SJCRH30 (cell line): ENCODE results near the gene OLFM1. TPM values are rescaled to one million over a fixed set of nuclear protein-coding genes. Genes with fewer than 3 reads are reported as not detected.
"Not testable (repeated sequence)": the region's sequence is repeated elsewhere in the genome, so short reads cannot be mapped to it uniquely, and the experiment has no call there.

Experiments used
- DNase-seq, 2 experiments: peaks; one replicate each; pipeline ENCODE4 v3.0.0-alpha.2; 2015 to 2020
- H3K27ac ChIP-seq: fragments of 250-450 bp; sonication (Bioruptor Pico); 2 replicates; pipeline ENCODE4 v1.5.1; 2020; ENCODE audit warnings: mild to moderate bottlenecking, moderate library complexity
- H3K27me3 ChIP-seq: fragments of 250-450 bp; sonication (Bioruptor Pico); 2 replicates; pipeline ENCODE4 v1.5.1; 2020; ENCODE audit warnings: mild to moderate bottlenecking, moderate library complexity
- H3K36me3 ChIP-seq: fragments of 250-450 bp; sonication (Bioruptor Pico); 2 replicates; pipeline ENCODE4 v1.5.1; 2020; ENCODE audit warnings: mild to moderate bottlenecking, moderate library complexity
- H3K4me1 ChIP-seq: fragments of 250-450 bp; sonication (Bioruptor Pico); 2 replicates; pipeline ENCODE4 v1.5.1; 2020; ENCODE audit warnings: mild to moderate bottlenecking, moderate library complexity
- H3K4me3 ChIP-seq: fragments of 250-450 bp; sonication (Bioruptor Pico); 2 replicates; pipeline ENCODE4 v1.5.1; 2020; ENCODE audit warnings: mild to moderate bottlenecking, moderate library complexity
- H3K9me3 ChIP-seq: fragments of 250-450 bp; sonication (Bioruptor Pico); replicated peaks from 2 replicates; pipeline ENCODE4 v1.5.1; 2020; ENCODE audit warnings: mild to moderate bottlenecking, moderate library complexity
- total RNA-seq: library from RNA; depleted of rRNA; stranded (reverse); fragments of >200 nt; shearing (Covaris generic); gene quantifications from 2 replicates; pipeline ENCODE4 v1.2.3, GENCODE V29; 2014

OLFM1 gene
- total RNA-seq, 1 experiment from 2014 or later = not detected

DNA sequence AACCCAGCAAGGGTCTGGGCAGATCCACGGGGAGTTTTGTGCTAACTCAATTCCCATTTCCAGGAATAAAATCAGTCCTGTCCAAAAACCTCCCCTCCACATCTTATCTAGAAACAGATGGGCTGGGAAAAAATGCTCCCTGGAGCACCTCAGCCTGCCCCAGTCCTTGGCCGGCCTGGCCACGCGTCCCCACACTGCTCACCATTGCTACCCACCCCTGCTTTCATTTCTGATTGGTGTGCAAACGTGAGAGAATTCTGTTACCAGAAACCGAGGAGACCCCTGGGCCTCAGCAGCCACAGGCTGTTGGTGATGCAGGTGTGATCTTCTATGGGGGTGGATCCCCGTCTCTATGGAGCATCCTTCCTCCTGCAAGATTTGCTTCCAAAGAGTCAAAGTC is 38.0 kb upstream of the OLFM1 start:
- Histone ChIP-seq H3K27me3 (peaks cover 13% of the 10 kb centered on the region), H3K36me3 (no peaks in the 10 kb centered on the region), H3K27ac (no peak overlapping the region), H3K9me3 (no peaks in the 10 kb centered on the region), H3K4me3 (no peak overlapping the region), H3K4me1 (no peaks in the 10 kb centered on the region)
- DNase-seq = no peak

DNA sequence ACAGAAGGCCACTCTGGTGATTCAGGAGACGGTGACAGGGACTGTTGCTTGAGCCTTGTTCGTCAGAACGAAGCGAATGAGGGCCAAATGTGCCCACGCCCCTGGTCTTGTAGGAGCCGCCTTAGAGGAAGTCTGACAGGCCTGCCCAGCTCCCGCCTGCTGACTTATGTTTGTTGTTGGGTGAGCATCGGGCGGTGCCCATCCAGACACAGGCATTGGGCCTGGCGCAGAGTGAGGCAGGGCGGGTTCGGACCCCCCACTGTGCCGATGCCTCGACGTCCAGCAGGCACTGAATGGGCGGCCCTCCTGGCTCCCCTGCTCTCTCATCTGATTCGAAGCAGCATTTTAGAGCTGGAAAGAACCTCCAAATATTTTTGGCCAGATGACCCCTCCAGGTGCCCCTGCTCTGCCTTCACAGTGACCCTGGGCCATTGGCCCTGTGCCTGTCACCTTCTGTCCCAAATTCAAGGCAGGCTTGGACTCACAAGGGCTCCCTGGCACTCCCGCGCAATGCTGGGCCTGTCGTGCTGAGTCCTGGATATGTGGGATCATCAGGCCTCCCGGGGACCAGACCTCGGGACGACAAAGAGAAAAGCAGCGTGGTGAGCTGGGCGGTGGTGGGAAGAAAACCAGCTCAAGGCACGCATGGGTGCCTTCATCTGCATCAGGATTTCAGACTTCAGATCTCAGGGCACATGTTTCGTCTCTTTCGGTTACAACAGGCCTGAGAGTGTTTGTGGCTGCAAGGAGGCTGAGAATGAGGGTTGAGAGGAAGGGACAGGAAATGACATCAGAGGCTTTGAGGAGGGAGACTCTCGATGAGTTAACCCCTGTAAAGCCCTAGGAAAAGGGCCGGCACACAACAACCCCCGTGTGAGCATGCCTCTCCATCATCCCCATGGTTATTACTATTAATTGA is 37.1 kb upstream of the OLFM1 start:
- DNase-seq = no peak
- Histone ChIP-seq H3K36me3 (no peaks in the 10 kb centered on the region), H3K27me3 (peaks cover 13% of the 10 kb centered on the region), H3K9me3 (no peaks in the 10 kb centered on the region), H3K4me1 (no peaks in the 10 kb centered on the region), H3K27ac (no peak overlapping the region), H3K4me3 (no peak overlapping the region)

DNA sequence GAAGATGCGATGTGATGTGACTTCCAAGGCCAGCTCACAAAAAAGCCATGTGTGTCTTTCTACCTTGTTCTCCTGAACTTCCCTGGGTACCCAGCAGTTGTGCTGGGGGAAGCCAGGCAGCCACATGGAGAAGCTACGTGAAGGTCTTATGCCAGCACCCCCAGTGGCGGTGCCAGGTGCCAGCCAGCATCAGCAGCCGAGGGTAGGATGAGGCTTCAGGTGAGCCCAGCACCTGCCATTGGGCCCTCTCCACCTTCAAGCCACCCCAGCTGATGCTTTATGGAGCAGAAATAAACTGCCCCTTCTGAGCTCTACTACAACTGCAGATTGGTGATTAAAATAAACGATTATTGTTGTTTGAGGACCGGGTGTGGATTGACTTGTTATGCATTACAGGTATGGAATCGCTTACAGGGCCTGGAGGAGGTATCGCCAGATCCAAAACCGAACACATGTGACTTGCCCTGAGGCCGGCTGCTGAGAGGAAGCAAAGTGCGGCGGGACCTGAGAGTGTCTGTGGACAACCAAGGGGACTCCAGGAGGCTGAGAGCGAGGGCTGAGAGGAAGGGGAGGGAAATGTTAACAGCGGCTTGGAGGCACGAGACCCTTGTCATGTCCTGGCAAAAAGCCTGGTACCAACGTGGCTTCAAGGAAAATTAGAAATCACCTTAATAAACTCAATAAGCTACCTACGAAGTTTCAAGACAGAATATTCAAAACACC is 36.0 kb upstream of the OLFM1 start:
- no peak overlapping the region for H3K27ac ChIP-seq
- no peaks in the 10 kb centered on the region for H3K36me3 ChIP-seq
- H3K4me1 ChIP-seq = no peaks in the 10 kb centered on the region
- peaks cover 13% of the 10 kb centered on the region for H3K27me3 ChIP-seq
- no peak overlapping the region for H3K4me3 ChIP-seq
- no peaks in the 10 kb centered on the region for H3K9me3 ChIP-seq
- no peak for DNase-seq

- Histone ChIP-seq H3K9me3 (no peaks in the 10 kb centered on the region), H3K36me3 (no peaks in the 10 kb centered on the region), H3K4me1 (no peaks in the 10 kb centered on the region), H3K4me3 (no peak overlapping the region), H3K27ac (no peak overlapping the region), H3K27me3 (peaks cover 13% of the 10 kb centered on the region; the same call in 1 of the 2 replicates)
- no peak for DNase-seq
Observed at GRCh38 chr9:135053133-135053532, 34.3 kb upstream of the OLFM1 start.

- Histone ChIP-seq H3K4me3 (no peak overlapping the region), H3K9me3 (no peaks in the 10 kb centered on the region), H3K27me3 (0 out of 2 replicates have a peak, but pooled peaks cover 10% of the 10 kb centered on the region), H3K4me1 (no peaks in the 10 kb centered on the region), H3K36me3 (no peaks in the 10 kb centered on the region), H3K27ac (no peak overlapping the region)
- no peak for DNase-seq
Observed at GRCh38 chr9:135055181-135055580, 32.3 kb upstream of the OLFM1 start.

DNA sequence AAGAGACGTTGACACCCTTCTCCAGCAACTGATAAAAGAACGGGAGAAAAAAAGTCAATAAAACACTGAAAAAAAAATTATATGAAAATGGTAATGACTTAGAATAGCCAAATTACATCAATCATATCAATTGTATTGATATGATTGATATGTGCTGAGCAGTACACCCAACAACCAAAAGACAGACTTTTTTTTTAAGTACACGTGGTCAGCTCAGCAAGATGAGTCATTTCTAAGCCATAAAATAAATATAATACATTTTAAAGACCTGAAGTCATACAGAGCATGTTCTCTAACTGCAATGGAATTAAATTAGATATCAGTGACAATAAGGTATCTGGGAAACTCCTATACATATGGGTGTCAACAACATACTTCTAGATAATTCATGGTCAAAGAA is 30.9 kb upstream of the OLFM1 start:
- Histone ChIP-seq H3K27me3 (0 out of 2 replicates have a peak, but pooled peaks cover 3% of the 10 kb centered on the region), H3K9me3 (no peaks in the 10 kb centered on the region), H3K27ac (no peak overlapping the region), H3K4me1 (no peaks in the 10 kb centered on the region), H3K36me3 (no peaks in the 10 kb centered on the region), H3K4me3 (no peak overlapping the region)
- no peak for DNase-seq

- 0 out of 2 replicates have a peak, but pooled peaks cover 3% of the 10 kb centered on the region for H3K27me3 ChIP-seq
- no peaks in the 10 kb centered on the region for H3K36me3 ChIP-seq
- no peaks in the 10 kb centered on the region for H3K4me1 ChIP-seq
- no peak overlapping the region for H3K4me3 ChIP-seq
- no peak overlapping the region for H3K27ac ChIP-seq
- DNase-seq = no peak
- no peaks in the 10 kb centered on the region for H3K9me3 ChIP-seq
Observed at GRCh38 chr9:135060461-135061116, 26.9 kb upstream of the OLFM1 start.

DNA sequence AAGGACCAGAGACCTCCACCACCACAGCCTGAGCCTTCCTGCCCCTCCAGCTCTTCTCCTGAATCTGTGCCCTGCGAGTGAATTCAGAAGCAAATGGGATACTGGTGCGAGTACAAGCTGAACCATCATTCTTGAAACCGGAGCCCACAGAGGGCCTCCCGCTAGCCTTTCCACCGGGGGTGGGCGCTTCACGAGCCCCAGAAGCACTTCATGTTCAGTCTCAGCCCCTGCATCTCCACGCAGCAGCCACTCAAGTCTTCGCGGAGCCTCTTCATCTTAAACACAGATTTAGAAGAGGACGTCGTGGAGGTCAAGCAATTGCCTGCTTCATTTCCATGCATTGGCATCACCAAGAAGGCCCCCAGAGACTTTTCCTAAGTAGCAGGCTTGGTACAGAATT is 26.0 kb upstream of the OLFM1 start:
- H3K27me3 ChIP-seq = 0 out of 2 replicates have a peak, but pooled peaks cover 3% of the 10 kb centered on the region
- H3K9me3 ChIP-seq = no peaks in the 10 kb centered on the region
- H3K27ac ChIP-seq = no peak overlapping the region
- H3K4me3 ChIP-seq = no peak overlapping the region
- H3K36me3 ChIP-seq = no peaks in the 10 kb centered on the region
- no peaks in the 10 kb centered on the region for H3K4me1 ChIP-seq
- DNase-seq = no peak

- Histone ChIP-seq H3K4me3 (no peak overlapping the region), H3K36me3 (no peaks in the 10 kb centered on the region), H3K4me1 (no peaks in the 10 kb centered on the region), H3K27me3 (0 out of 2 replicates have a peak, but pooled peaks cover 3% of the 10 kb centered on the region), H3K9me3 (no peaks in the 10 kb centered on the region), H3K27ac (no peak overlapping the region)
- no peak for DNase-seq
Observed at GRCh38 chr9:135062254-135062653, 25.2 kb upstream of the OLFM1 start.

DNA sequence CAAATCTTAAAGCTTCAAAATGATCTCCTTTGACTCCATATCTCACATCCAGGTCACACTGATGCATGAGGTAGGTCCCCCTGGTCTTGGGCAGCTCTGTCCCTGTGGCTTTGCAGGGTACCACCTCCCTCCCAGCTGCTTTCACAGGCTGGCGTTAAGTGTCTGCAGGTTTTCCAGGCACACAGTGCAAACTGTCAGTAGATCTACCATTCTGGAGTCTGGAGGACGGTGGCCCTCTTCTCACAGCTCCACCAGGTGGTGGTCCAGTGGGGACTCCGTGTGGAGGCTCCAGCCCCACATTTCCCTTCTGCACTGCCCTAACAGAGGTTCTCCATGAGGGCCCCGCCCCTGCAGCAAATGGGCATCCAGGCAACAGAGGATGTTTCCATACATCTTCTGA is 24.0 kb upstream of the OLFM1 start:
- H3K4me3 ChIP-seq, H3K4me1 ChIP-seq, DNase-seq, H3K27ac ChIP-seq, H3K36me3 ChIP-seq, H3K9me3 ChIP-seq: not testable (repeated sequence)
- H3K27me3 ChIP-seq = peaks cover 12% of the 10 kb centered on the region; the same call in 1 of the 2 replicates

DNA sequence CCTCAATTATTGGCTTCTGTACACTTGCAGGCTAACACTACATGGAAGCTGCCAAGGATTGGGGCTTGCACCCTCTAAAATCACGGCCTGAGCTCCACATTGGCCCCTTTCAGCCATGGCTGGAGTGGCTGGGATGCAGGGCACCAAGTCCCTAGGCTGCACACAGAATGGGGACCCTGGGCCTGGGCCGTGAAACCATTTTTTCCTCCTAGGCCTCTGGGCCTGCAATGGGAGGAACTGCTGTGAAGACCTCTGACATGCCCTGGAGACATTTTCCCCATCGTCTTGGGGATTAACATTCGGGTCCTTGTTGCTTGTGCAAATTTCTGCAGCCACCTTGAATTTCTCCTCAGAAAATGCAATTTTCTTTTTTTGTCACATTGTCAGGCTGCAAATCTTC is 23.6 kb upstream of the OLFM1 start:
- H3K4me1 ChIP-seq, H3K9me3 ChIP-seq, H3K36me3 ChIP-seq, H3K27ac ChIP-seq, H3K4me3 ChIP-seq, DNase-seq: not testable (repeated sequence)
- H3K27me3 ChIP-seq = peaks cover 12% of the 10 kb centered on the region; the same call in 1 of the 2 replicates

- no peak overlapping the region for H3K27ac ChIP-seq
- H3K4me3 ChIP-seq = no peak overlapping the region
- H3K9me3 ChIP-seq = no peaks in the 10 kb centered on the region
- no peaks in the 10 kb centered on the region for H3K36me3 ChIP-seq
- peaks cover 10% of the 10 kb centered on the region; the same call in 1 of the 2 replicates for H3K27me3 ChIP-seq
- H3K4me1 ChIP-seq = no peaks in the 10 kb centered on the region
- DNase-seq = no peak
Observed at GRCh38 chr9:135065151-135065550, 22.3 kb upstream of the OLFM1 start.

GRCh38 chr9:135065804-135066203 is 21.7 kb upstream of the OLFM1 start:
- Histone ChIP-seq H3K27me3 (peaks cover 10% of the 10 kb centered on the region; the same call in 1 of the 2 replicates), H3K9me3 (no peaks in the 10 kb centered on the region)

DNA sequence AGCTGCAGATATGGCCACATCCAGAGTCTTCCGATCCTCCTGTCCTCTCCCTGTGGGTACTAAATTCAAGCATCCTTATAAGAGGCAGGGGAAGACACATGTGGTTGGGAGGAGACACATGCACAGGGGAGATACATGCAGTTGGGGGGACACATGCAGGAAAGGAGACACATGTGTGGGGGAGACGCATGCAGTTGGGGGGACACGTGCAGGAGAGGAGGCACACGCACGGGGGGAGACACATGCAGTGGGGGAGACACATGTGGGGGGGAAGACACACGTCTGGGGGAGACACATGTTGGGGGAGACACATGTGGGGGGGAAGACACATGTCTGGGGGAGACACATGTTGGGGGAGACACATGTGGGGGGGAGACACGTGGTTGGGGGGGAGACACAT is 21.2 kb upstream of the OLFM1 start:
- Histone ChIP-seq H3K4me1 (no peaks in the 10 kb centered on the region), H3K4me3 (no peak overlapping the region), H3K36me3 (no peaks in the 10 kb centered on the region), H3K9me3 (no peaks in the 10 kb centered on the region), H3K27me3 (peaks cover 10% of the 10 kb centered on the region; the same call in 1 of the 2 replicates), H3K27ac (no peak overlapping the region)
- DNase-seq = no peak

More at GRCh38 chr9:135065804-135066203, 21.7 kb upstream of the OLFM1 start:
- no peaks in the 10 kb centered on the region for H3K4me1 ChIP-seq
- no peak overlapping the region for H3K27ac ChIP-seq
- no peaks in the 10 kb centered on the region for H3K36me3 ChIP-seq
- no peak for DNase-seq
- no peak overlapping the region for H3K4me3 ChIP-seq
